Measurements from ENCODE around the gene CBR3.

CBR3 gene

GRCh38 chr21:36155603-36156338 is 20.9 kb downstream of the CBR3 start:
- no peak for DNase-seq (ENCODE audit: low read depth in 2 of 2)

GRCh38 chr21:36156339-36156814 is 21.5 kb downstream of the CBR3 start:
- DNase-seq (ENCODE audit: low read depth in 2 of 2) = peak; percentile 100

DNA sequence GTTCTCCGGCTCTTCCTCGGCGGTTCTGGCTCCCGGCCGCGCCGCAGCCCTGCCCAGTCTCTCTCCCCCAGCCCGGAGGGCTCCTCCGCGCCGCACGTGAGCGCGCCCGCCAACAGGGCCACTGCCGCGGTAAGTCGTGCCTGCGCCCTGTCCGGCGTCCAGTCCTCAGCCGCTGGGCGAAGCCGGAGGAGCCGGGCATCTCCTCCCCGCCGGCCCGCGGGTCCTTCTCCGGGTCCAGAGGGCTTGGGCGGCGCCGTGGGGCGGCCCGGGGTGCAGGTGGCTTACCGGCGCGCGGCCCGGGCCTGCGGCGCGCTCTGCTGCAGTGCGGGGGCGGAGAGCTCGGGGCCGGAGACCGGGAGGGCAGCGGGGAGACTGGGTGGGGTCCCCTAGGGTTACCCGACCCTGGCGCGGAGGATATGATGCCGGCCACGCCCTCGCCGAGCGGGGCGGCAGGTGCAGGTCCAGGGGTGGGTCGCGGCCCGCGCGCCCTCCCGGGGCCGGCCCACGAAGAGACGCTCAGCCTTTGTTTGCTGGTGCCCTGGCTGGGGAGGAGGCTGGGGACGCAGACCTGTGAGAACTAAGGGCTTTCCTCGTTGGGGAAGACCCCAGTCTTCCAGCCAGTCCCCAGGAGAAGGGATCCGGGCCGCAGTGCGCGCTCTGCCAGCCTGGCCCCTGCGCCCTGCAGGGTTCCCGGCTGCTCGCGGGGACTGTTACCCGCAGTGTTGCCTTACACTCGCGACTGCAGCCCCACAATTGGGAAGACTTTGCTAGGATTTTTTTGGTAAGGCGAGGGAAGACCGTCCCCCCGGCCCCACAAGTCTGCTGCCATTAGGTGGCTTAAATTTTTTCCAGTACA is 22.2 kb downstream of the CBR3 start, which contains the start of gene DOP1B:
Gene DOP1B (plus strand): TSS at position 10 of the 856 bp plus-strand sequence. CDS start 7,910 bp downstream, outside the sequence.
- DNase-seq (ENCODE audit: low read depth in 2 of 2) = no peak

DNA sequence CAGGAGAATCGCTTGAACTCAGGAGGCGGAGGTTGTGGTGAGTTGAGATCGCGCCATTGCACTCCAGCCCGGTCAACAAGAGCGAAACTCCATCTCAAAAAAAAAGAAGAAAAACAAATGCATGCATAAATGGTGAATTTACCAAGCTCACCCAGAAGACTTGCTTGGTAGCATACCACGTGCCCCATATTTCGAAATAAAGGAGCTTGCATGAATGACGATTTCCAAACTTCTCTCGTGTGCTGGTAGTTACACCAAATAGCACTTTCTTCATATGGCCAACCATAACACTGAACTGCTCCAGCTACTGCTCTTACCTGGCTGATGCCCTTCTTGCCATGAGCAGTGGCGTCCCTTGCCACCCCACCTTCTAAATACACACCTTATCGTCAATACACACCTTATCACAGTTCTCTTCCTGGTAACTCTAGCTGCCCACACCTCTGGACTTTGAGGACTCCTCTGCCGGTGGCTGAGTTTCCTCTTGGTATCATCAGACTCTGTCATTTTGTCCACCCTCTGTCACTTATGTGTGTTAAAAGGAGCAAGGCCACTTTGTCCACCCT is 24.6 kb downstream of the CBR3 start:
- no peak for DNase-seq (ENCODE audit: low read depth in 2 of 2)

DNA sequence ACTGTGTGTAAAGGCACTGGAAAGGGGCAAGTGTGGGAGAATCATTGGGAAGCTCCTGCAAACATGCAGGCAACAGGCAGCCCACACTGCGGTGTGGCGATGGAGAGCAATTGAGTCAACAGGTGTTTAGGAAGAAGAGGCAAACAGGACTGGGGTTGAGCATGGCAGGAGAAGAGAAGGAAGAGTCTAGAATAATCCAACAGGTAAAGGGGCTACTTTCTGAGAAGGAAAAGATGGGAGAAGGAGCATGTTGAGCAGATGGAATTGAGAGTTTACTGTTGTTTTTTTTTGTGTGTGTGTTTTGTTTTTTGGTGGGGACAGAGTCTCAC is 25.9 kb downstream of the CBR3 start:
- DNase-seq (ENCODE audit: low read depth in 2 of 2) = no peak

DNA sequence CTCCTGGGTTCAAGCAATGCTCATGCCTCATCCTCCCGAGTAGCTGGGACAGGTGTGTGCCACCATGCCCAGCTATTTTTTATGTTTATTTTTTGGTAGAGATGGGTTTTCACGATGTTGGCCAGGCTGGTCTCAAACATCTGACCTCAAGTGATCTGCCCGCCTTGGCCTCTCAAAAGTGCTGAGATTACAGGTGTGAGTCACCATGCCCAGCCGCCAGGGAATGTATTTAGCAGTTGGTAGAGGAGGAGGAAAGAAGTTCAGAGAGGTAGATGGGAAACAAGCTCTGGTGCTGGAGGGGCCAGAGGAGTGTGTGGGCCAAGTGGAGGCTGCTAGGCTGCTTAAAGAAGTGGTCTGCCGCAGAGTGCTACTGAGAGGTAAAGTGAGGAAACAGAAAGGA is 27.8 kb downstream of the CBR3 start:
- no peak for DNase-seq (ENCODE audit: low read depth in 2 of 2)

DNA sequence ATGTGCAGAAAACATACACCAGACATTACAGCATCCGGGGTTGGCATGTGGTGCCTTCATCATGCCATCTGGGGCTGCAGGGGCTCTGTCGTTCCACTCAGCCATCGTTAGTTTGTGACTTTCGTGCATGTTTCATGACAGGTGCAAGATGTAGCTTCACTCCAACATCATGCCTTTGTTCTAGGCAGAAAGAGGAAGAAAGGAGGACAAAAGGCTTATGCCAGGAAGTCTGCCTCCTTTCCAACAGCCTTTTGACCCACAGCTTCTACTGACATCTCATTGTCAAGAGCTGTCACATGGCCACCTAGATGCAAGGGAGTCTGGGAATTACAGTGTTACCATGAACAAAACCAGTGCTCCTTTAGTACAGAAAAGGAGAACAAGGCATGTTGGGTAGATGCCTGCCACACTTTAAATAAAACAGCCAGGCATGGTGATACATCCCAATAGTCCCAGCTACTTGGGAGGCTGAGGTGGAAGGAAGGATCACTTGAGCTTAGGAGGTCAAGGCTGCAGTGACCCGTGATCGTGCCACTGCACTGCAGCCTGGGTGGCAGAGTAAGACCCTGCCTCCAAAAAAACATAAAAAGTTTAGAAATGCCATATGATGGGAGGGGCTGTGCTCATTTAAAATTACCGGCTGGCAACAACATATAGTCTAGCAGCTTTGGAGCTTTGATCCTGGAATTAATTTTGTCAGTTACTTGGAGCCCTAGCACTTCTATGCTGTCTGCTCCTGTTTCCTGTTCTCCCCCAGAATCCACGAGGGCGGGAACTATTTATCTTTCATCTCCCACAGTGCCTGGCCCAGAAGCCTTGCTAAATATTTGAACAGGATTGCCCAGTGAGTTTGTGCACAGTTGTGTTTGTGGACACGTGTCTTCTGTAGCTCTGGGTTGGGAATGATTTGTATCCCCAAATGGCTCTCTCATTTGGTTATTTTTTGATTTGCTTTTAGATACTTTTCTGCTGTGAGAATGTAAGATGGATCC is 29.2 kb downstream of the CBR3 start:
- no peak for DNase-seq (ENCODE audit: low read depth in 2 of 2)

- DNase-seq (ENCODE audit: low read depth in 2 of 2) = no peak
Measured at GRCh38 chr21:36165356-36165755, 30.5 kb downstream of the CBR3 start.

DNA sequence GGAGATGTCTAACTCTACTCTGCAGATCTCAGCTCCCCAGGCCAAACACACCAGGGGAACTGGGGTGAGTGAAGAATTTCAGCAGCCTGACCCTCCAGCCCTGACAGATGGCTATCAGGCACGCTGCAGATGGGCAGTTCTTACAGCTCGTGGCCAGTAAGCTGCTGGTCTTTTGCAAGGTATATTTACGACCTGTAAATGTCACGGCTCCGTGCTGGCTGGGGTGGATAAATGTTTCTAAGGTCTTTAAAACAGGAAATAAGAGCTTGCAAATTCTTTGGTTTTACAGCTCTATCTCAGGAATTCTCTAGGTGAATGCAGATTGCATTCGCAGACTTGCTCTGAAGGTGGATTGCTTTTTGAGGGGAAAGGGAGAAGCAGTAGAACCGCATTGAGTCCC is 31.8 kb downstream of the CBR3 start:
- DNase-seq (ENCODE audit: low read depth in 2 of 2) = no peak

DNA sequence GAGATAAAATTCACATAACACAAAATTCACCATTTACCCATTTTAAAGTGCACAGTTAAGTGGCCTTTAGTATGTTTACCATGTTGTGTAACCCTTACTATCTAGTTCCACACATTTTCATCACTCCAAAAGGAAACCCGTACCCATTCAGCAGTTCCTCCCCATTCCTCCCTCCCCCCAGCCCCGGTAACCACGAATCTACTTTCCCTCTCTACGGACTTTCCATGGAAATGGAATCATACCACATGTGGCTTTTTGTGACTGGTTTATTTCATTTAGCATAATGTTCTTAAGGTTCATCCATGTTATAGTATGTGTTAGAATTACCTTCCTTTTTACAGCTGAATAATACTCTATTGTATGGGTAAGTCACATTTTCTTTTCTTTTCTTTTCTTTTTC is 32.7 kb downstream of the CBR3 start:
- no peak for DNase-seq (ENCODE audit: low read depth in 2 of 2)

GRCh38 chr21:36169470-36170128 is 34.7 kb downstream of the CBR3 start:
- no peak for DNase-seq (ENCODE audit: low read depth in 2 of 2)

GRCh38 chr21:36170823-36171222 is 35.9 kb downstream of the CBR3 start:
- DNase-seq (ENCODE audit: low read depth in 2 of 2) = no peak

GRCh38 chr21:36171336-36171735 is 36.5 kb downstream of the CBR3 start:
- DNase-seq (ENCODE audit: low read depth in 2 of 2) = no peak

DNA sequence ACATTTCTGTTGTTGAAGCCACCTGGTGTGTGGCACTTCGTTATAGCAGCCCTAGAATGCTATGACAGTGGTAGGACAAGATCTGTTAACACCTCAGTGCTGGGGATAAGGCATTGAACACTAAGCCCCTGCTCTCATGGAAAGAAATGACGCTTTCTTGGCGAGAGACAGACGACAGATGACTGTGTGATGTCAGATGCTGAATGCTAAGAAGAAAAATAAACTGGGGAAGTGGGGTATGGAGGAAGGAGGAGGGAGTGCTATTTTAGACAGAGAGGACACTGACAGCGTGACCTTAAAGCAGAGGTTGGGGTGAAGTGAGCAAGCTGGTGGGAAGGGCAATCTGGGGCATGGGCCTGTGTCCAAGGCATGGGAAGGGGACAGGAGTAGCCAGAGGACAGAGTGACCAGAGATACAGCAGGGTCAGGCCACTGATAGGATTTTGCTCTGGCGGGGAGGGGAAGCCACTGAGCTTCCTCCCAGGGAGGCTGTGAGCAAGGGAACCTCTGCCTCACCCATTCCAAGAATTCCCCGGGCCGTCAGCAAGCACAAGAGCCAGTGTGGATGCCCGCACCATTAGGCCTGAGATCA is 37.0 kb downstream of the CBR3 start:
- DNase-seq (ENCODE audit: low read depth in 2 of 2) = no peak

DNA sequence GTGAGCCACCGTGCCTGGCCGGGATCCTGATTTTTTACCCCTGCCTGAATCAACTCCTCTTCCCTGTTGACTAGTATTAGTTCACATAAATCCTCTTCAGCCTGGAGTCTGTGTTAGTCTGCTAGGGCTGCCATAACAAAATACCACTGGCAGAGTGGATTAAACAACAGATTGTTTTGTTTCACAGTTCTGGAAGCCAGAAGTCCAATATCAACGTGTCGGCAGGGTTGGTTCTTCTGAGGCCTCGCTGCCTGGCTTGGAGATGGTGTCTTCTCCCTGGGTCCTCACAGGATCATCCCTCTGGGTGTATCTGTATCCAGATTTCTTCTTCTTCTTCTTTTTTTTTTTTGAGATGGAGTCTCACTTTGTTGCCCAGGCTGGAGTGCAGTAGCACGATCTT is 39.9 kb downstream of the CBR3 start:
- DNase-seq (ENCODE audit: low read depth in 2 of 2) = no peak

DNA sequence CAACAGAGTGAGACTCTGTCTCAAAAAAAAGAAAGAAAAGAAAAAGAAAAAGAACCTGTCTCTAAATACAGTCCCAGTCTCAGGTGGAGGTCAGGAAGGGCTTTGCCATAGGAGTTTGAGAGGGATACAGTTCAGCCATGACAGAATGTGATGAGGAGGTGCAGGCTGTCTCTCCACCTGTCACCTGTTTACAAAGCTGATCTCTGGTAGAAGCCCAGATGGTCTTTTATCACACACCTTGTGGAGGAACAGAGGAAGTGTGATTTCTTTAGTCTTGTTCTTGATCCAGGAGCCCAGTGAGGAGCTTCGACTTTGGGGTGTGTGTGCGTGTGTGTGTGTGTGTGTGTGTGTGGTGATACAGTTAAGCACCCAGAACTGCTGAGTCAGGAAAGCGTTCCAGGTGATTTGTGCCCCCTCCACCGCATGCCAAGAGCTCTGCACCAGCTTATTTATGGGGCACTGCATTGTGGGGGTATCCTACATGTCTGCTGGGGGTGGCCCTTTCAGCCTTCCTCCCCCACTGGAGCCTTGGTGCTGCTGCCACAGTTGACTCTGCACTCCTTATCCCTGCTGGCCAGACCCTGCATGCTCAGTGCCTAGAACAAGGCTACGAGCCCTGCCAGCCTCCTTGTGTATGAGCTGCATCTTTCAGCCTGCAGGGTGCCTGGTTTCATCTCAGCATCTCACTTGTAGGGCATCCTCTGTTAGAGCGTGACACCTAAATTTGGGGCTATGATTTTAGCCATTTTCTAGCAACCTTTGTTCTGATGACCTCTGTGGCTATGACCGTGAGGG is 41.1 kb downstream of the CBR3 start:
- DNase-seq (ENCODE audit: low read depth in 2 of 2) = no peak

- no peak for DNase-seq (ENCODE audit: low read depth in 2 of 2)
Measured at GRCh38 chr21:36178349-36178748, 43.5 kb downstream of the CBR3 start.

DNA sequence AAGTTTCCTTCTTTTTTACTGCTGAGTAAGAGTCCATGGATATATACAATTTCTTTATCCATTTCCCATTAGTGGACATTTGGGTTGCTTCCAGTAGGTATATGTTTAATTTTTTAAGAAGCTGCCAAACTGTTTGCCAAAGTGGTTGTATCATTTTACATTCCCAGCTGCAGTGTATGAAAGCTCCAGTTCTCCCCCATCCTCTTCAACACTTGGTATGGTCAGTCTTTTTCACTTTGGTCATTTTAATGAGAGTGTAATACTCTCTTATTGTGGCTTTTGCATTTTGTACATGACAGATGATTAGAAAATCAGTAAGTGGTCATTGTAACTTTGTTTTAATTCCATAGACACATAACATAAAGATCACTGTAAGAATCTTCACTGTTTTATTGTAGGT is 44.3 kb downstream of the CBR3 start:
- no peak for DNase-seq (ENCODE audit: low read depth in 2 of 2)

- DNase-seq (ENCODE audit: low read depth in 2 of 2) = no peak
Measured at GRCh38 chr21:36180963-36181362, 46.1 kb downstream of the CBR3 start.

Data from stimulated activated CD8-positive, alpha-beta memory T cell treated with anti-CD3 and anti-CD28 coated beads, Interleukin-7, amount 100 ng/mL, for 1 hour (primary cell).